ENCODE data around the gene OR2AJ1.

The OR2AJ1 gene

GRCh38 chr1:247914941-247915662 lies 9.6 kb upstream of the OR2AJ1 start:
- H3K27me3 ChIP-seq (ENCODE audit: insufficient read depth, poor library complexity, severe bottlenecking), result no peaks in the 10 kb centered on the region
- TF ChIP-seq CTCF (IDR thresholded peaks at IDR 0.05; ENCODE audit: insufficient read depth, low read length) (no peak), GABPA (IDR thresholded peaks at IDR 0.05; ENCODE audit: low read depth) (no peak), SPI1 (IDR thresholded peaks at IDR 0.05; ENCODE audit: borderline replicate concordance, low read depth) (no peak), REST (IDR thresholded peaks at IDR 0.05; ENCODE audit: insufficient replicate concordance, low read depth) (no peak), POLR2AphosphoS5 (IDR thresholded peaks at IDR 0.05; ENCODE audit: low read depth) (no peak)
- no peak overlapping the region for H3K4me3 ChIP-seq (replicated peaks; ENCODE audit: insufficient read depth, low read length)
- DNase-seq (ENCODE audit: low read depth in 1 of 2, low spot score in 1 of 2), result no peak
- H3K27ac ChIP-seq (replicated peaks), result no peak overlapping the region

GRCh38 chr1:247919952-247920351 lies 4.7 kb upstream of the OR2AJ1 start, which contains the start of gene OR2T8:
TSS of gene OR2T8 (plus strand) at chr1:247920252. CDS start at chr1:247921018, 766 bp downstream.
- no peak for DNase-seq (ENCODE audit: low read depth in 1 of 2, low spot score in 1 of 2)
- Histone ChIP-seq H3K27me3 (ENCODE audit: insufficient read depth, poor library complexity, severe bottlenecking) (peaks cover 2% of the 10 kb centered on the region), H3K4me3 (replicated peaks; ENCODE audit: insufficient read depth, low read length) (no peak within 1 kb of the TSS), H3K27ac (replicated peaks) (no peak within 1 kb of the TSS)
- TF ChIP-seq POLR2AphosphoS5 (IDR thresholded peaks at IDR 0.05; ENCODE audit: low read depth) (no peak), SPI1 (IDR thresholded peaks at IDR 0.05; ENCODE audit: borderline replicate concordance, low read depth) (no peak), GABPA (IDR thresholded peaks at IDR 0.05; ENCODE audit: low read depth) (no peak), CTCF (IDR thresholded peaks at IDR 0.05; ENCODE audit: insufficient read depth, low read length) (no peak), REST (IDR thresholded peaks at IDR 0.05; ENCODE audit: insufficient replicate concordance, low read depth) (no peak)

- TF ChIP-seq SPI1 (IDR thresholded peaks at IDR 0.05; ENCODE audit: borderline replicate concordance, low read depth), result no peak
- TF ChIP-seq GABPA (IDR thresholded peaks at IDR 0.05; ENCODE audit: low read depth), result no peak
- TF ChIP-seq POLR2AphosphoS5 (IDR thresholded peaks at IDR 0.05; ENCODE audit: low read depth), result no peak
- TF ChIP-seq REST (IDR thresholded peaks at IDR 0.05; ENCODE audit: insufficient replicate concordance, low read depth), result no peak
- TF ChIP-seq CTCF (IDR thresholded peaks at IDR 0.05; ENCODE audit: insufficient read depth, low read length), result no peak
- H3K4me3 ChIP-seq (replicated peaks; ENCODE audit: insufficient read depth, low read length), result no peak overlapping the region
- H3K27ac ChIP-seq (replicated peaks), result no peak overlapping the region
- no peak for DNase-seq (ENCODE audit: low read depth in 1 of 2, low spot score in 1 of 2)
- peaks cover 2% of the 10 kb centered on the region for H3K27me3 ChIP-seq (ENCODE audit: insufficient read depth, poor library complexity, severe bottlenecking)
Observed at GRCh38 chr1:247923941-247924340, 748 bp upstream of the OR2AJ1 start.

All from HL-60 (cell line).